HEK293 (cell line): ENCODE results near the gene RAB3IP.
A peak's percentile ranks its signal among the peaks of the same experiment; 100 is the strongest.

Experiments used
- CTCF ChIA-PET: fragments of 350-600 bp; formaldehyde crosslinking; extraction: SDS; loops from one replicate; lab custom pipeline; 2021; ENCODE audit warnings: antibody characterized with exemption; lab: Yijun Ruan, JAX
- POLR2A ChIA-PET: fragments of 300-600 bp; formaldehyde crosslinking; extraction: SDS; loops from one replicate; lab custom pipeline; 2020; ENCODE audit warnings: antibody characterized with exemption, inconsistent platforms; lab: Yijun Ruan, JAX
- H3K27ac ChIP-seq: fragments of 200-500 bp; sonication (Bioruptor generic); 2 replicates; pipeline ENCODE4 v1.5.1; 2014; ENCODE audit warnings: low read depth, low read length, control low read depth, inconsistent platforms; ENCODE audit errors: extremely low read depth
- H3K36me3 ChIP-seq, 2 experiments: fragments of 200-500 bp in 1 of 2; sonication (Bioruptor generic) in 1 of 2; 1 replicate in 1 of 2; 2 replicates in 1 of 2; pipeline ENCODE4 v1.5.1; 2014 to 2017; ENCODE audit warnings: inconsistent platforms in 2 of 2, low read length in 2 of 2; ENCODE audit not compliant: control insufficient read depth in 2 of 2, insufficient read depth in 1 of 2
- H3K4me1 ChIP-seq: fragments of 200-500 bp; sonication (Bioruptor generic); 2 replicates; pipeline ENCODE4 v1.5.1; 2014; ENCODE audit warnings: mild to moderate bottlenecking, low read length, inconsistent platforms; ENCODE audit not compliant: control insufficient read depth, insufficient read depth
- H3K4me3 ChIP-seq: 2 replicates; pipeline ENCODE4 v1.5.1; 2011; ENCODE audit warnings: low read depth, mild to moderate bottlenecking, control low read depth, low read length, moderate library complexity
- H3K9me3 ChIP-seq: fragments of 200-500 bp; sonication (Bioruptor generic); 2 replicates; pipeline ENCODE4 v1.5.1; 2014; ENCODE audit warnings: low read depth, low read length, inconsistent platforms; ENCODE audit not compliant: control insufficient read depth, insufficient read depth
- BCL11A ChIP-seq: fragments of 450-650 bp; formaldehyde crosslinking; IDR thresholded peaks from 2 replicates; pipeline ENCODE4 v1.5.1; 2016; ENCODE audit warnings: low read depth, missing biosample characterization, missing genetic modification characterization
- FEZF1 ChIP-seq: fragments of 450-650 bp; formaldehyde crosslinking; IDR thresholded peaks from 2 replicates; pipeline ENCODE4 v1.5.1; 2016; ENCODE audit warnings: missing biosample characterization, missing genetic modification characterization
- KLF7 ChIP-seq: fragments of 450-650 bp; formaldehyde crosslinking; IDR thresholded peaks from 2 replicates; pipeline ENCODE4 v1.5.1; 2016; ENCODE audit warnings: missing biosample characterization, missing genetic modification characterization, borderline replicate concordance
- SCRT2 ChIP-seq: fragments of 450-650 bp; formaldehyde crosslinking; IDR thresholded peaks from 2 replicates; pipeline ENCODE4 v1.5.1; 2016; ENCODE audit warnings: missing biosample characterization, missing genetic modification characterization
- SETDB1 ChIP-seq: IDR thresholded peaks from one replicate; pipeline ENCODE4 v1.6.1; 2017; ENCODE audit warnings: mild to moderate bottlenecking, low read length, moderate library complexity, mixed read lengths; ENCODE audit not compliant: insufficient read length
- ZIC2 ChIP-seq: fragments of 450-650 bp; formaldehyde crosslinking; IDR thresholded peaks from 2 replicates; pipeline ENCODE4 v1.5.1; 2016; ENCODE audit warnings: missing biosample characterization, missing genetic modification characterization
- ZNF133 ChIP-seq: fragments of 450-650 bp; formaldehyde crosslinking; IDR thresholded peaks from 2 replicates; pipeline ENCODE4 v1.5.1; 2016; ENCODE audit warnings: missing biosample characterization, missing genetic modification characterization
- ZNF16 ChIP-seq: fragments of 450-650 bp; formaldehyde crosslinking; IDR thresholded peaks from 2 replicates; pipeline ENCODE4 v1.5.1; 2016; ENCODE audit warnings: low read depth, missing biosample characterization, missing genetic modification characterization
- ZNF214 ChIP-seq: fragments of 450-650 bp; formaldehyde crosslinking; IDR thresholded peaks from 2 replicates; pipeline ENCODE4 v1.5.1; 2017; ENCODE audit warnings: missing biosample characterization, mild to moderate bottlenecking, missing genetic modification characterization, borderline replicate concordance
- ZNF354C ChIP-seq: fragments of 450-650 bp; formaldehyde crosslinking; IDR thresholded peaks from 2 replicates; pipeline ENCODE4 v1.5.1; 2016; ENCODE audit warnings: missing biosample characterization, missing genetic modification characterization, low read depth, borderline replicate concordance
- ZNF398 ChIP-seq: fragments of 450-650 bp; formaldehyde crosslinking; IDR thresholded peaks from 2 replicates; pipeline ENCODE4 v1.5.1; 2017; ENCODE audit warnings: missing biosample characterization, missing genetic modification characterization
- ZNF423 ChIP-seq: fragments of 450-650 bp; formaldehyde crosslinking; IDR thresholded peaks from 2 replicates; pipeline ENCODE4 v1.5.1; 2016; ENCODE audit warnings: missing biosample characterization, missing genetic modification characterization
- ZNF488 ChIP-seq: fragments of 450-650 bp; formaldehyde crosslinking; IDR thresholded peaks from 2 replicates; pipeline ENCODE4 v1.5.1; 2016; ENCODE audit warnings: missing biosample characterization, missing genetic modification characterization
- ZNF549 ChIP-seq: fragments of 450-650 bp; IDR thresholded peaks from 2 replicates; pipeline ENCODE4 v1.5.1; 2018; ENCODE audit warnings: missing biosample characterization, missing genetic modification characterization, mild to moderate bottlenecking, inconsistent platforms, moderate library complexity
- ZNF623 ChIP-seq: fragments of 450-650 bp; formaldehyde crosslinking; IDR thresholded peaks from 2 replicates; pipeline ENCODE4 v1.5.1; 2016; ENCODE audit warnings: missing biosample characterization, missing genetic modification characterization
- ZNF626 ChIP-seq: fragments of 450-650 bp; sonication (Bioruptor Pico); formaldehyde crosslinking; IDR thresholded peaks from 2 replicates; pipeline ENCODE4 v1.5.1; 2018; ENCODE audit warnings: missing biosample characterization, missing genetic modification characterization, inconsistent platforms
- ZNF654 ChIP-seq: fragments of 450-650 bp; formaldehyde crosslinking; IDR thresholded peaks from 2 replicates; pipeline ENCODE4 v1.5.1; 2016; ENCODE audit warnings: low read depth, missing biosample characterization, missing genetic modification characterization
- ZSCAN18 ChIP-seq: fragments of 450-650 bp; formaldehyde crosslinking; IDR thresholded peaks from 2 replicates; pipeline ENCODE4 v1.5.1; 2016; ENCODE audit warnings: missing biosample characterization, missing genetic modification characterization
- TF ChIP-seq, protein P1 (sequence below): fragments of 450-650 bp; formaldehyde crosslinking; IDR thresholded peaks from 2 replicates; pipeline ENCODE4 v1.5.1; 2016; ENCODE audit warnings: missing biosample characterization, missing genetic modification characterization
- TF ChIP-seq, protein P2 (sequence below): fragments of 450-650 bp; formaldehyde crosslinking; IDR thresholded peaks from 2 replicates; pipeline ENCODE4 v1.5.1; 2016; ENCODE audit warnings: missing biosample characterization, missing genetic modification characterization
- TF ChIP-seq, protein P3 (sequence below): fragments of 450-650 bp; formaldehyde crosslinking; IDR thresholded peaks from 2 replicates; pipeline ENCODE4 v1.5.1; 2017; ENCODE audit warnings: missing biosample characterization, missing genetic modification characterization

The RAB3IP gene

GRCh38 chr12:69789351-69789750 is 50.7 kb downstream of the RAB3IP start:
- no peaks in the 10 kb centered on the region for H3K4me1 ChIP-seq
- CTCF ChIA-PET = no interaction called here
- no peaks in the 10 kb centered on the region for H3K9me3 ChIP-seq
- peaks cover 5 to 14% of the 10 kb centered on the region in 2 experiments; a peak in 2 of 3 replicates for H3K36me3 ChIP-seq
- no peak overlapping the region for H3K27ac ChIP-seq
- POLR2A ChIA-PET = no interaction called here
- H3K4me3 ChIP-seq = no peak overlapping the region
- TF ChIP-seq ZNF488 = no peak
- TF ChIP-seq ZNF214 = no peak
- TF ChIP-seq ZSCAN18 = no peak
- TF ChIP-seq BCL11A (tag by site-specific recombination) = no peak
- TF ChIP-seq ZNF654 (tag by site-specific recombination) = no peak
- no peak for TF ChIP-seq KLF7 (tag by site-specific recombination)
- no peak for TF ChIP-seq SCRT2 (tag by site-specific recombination)
- no peak for TF ChIP-seq ZNF16 (tag by site-specific recombination)
- no peak for TF ChIP-seq FEZF1 (tag by site-specific recombination)
- TF ChIP-seq ZNF398 (tag by site-specific recombination) = no peak
- no peak for TF ChIP-seq ZIC2

- no peaks in the 10 kb centered on the region for H3K9me3 ChIP-seq
- TF ChIP-seq, protein P1, sequence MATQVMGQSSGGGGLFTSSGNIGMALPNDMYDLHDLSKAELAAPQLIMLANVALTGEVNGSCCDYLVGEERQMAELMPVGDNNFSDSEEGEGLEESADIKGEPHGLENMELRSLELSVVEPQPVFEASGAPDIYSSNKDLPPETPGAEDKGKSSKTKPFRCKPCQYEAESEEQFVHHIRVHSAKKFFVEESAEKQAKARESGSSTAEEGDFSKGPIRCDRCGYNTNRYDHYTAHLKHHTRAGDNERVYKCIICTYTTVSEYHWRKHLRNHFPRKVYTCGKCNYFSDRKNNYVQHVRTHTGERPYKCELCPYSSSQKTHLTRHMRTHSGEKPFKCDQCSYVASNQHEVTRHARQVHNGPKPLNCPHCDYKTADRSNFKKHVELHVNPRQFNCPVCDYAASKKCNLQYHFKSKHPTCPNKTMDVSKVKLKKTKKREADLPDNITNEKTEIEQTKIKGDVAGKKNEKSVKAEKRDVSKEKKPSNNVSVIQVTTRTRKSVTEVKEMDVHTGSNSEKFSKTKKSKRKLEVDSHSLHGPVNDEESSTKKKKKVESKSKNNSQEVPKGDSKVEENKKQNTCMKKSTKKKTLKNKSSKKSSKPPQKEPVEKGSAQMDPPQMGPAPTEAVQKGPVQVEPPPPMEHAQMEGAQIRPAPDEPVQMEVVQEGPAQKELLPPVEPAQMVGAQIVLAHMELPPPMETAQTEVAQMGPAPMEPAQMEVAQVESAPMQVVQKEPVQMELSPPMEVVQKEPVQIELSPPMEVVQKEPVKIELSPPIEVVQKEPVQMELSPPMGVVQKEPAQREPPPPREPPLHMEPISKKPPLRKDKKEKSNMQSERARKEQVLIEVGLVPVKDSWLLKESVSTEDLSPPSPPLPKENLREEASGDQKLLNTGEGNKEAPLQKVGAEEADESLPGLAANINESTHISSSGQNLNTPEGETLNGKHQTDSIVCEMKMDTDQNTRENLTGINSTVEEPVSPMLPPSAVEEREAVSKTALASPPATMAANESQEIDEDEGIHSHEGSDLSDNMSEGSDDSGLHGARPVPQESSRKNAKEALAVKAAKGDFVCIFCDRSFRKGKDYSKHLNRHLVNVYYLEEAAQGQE (tag by site-specific recombination) = no peak
- TF ChIP-seq, protein P2, sequence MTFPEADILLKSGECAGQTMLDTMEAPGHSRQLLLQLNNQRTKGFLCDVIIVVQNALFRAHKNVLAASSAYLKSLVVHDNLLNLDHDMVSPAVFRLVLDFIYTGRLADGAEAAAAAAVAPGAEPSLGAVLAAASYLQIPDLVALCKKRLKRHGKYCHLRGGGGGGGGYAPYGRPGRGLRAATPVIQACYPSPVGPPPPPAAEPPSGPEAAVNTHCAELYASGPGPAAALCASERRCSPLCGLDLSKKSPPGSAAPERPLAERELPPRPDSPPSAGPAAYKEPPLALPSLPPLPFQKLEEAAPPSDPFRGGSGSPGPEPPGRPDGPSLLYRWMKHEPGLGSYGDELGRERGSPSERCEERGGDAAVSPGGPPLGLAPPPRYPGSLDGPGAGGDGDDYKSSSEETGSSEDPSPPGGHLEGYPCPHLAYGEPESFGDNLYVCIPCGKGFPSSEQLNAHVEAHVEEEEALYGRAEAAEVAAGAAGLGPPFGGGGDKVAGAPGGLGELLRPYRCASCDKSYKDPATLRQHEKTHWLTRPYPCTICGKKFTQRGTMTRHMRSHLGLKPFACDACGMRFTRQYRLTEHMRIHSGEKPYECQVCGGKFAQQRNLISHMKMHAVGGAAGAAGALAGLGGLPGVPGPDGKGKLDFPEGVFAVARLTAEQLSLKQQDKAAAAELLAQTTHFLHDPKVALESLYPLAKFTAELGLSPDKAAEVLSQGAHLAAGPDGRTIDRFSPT (tag by site-specific recombination) = no peak
- TF ChIP-seq ZNF133 (tag by site-specific recombination) (peak; percentile 96), ZNF623 (no peak), ZNF423 (tag by site-specific recombination) (no peak), ZNF488 (no peak), SETDB1 (peak; percentile 77), ZNF549 (tag by site-specific recombination) (0 out of 2 replicates have a peak, but pooled peaks have one; percentile 13), ZNF354C (tag by site-specific recombination) (no peak), ZNF626 (tag by site-specific recombination) (0 out of 2 replicates have a peak, but pooled peaks have one; percentile 43)
- TF ChIP-seq, protein P3, sequence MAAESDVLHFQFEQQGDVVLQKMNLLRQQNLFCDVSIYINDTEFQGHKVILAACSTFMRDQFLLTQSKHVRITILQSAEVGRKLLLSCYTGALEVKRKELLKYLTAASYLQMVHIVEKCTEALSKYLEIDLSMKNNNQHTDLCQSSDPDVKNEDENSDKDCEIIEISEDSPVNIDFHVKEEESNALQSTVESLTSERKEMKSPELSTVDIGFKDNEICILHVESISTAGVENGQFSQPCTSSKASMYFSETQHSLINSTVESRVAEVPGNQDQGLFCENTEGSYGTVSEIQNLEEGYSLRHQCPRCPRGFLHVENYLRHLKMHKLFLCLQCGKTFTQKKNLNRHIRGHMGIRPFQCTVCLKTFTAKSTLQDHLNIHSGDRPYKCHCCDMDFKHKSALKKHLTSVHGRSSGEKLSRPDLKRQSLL (tag by site-specific recombination) = no peak
- no peaks in the 10 kb centered on the region for H3K4me1 ChIP-seq
- ChIA-PET CTCF (interaction anchor here (1.4 kb wide), 1 partner anchor 87 kb away, joined by 3 read pairs; no protein-coding TSS in a partner anchor), POLR2A (no interaction called here)
- H3K27ac ChIP-seq = no peak overlapping the region
- H3K36me3 ChIP-seq = peaks cover 8 to 23% of the 10 kb centered on the region in 2 experiments
- H3K4me3 ChIP-seq = no peak overlapping the region
These were observed 53.9 kb downstream of the RAB3IP start for GRCh38 chr12:69792533-69792932.
